H9 (cell line): ENCODE data around the gene SYP. TPM values are rescaled to one million over a fixed set of nuclear protein-coding genes. Genes with fewer than 3 reads are reported as not detected.

Experiments used
- DNase-seq: peaks from one replicate; pipeline ENCODE4 v3.0.0-alpha.2; 2017
- H2AFZ ChIP-seq: one replicate; pipeline ENCODE4 v1.6.1; 2013; ENCODE audit warnings: mild to moderate bottlenecking, low read length, control low read depth, moderate library complexity
- H2AK5ac ChIP-seq: 2 replicates; pipeline ENCODE4 v1.6.1; 2013; ENCODE audit warnings: low read length, control low read depth, mixed read lengths; ENCODE audit not compliant: insufficient read length
- H2BK120ac ChIP-seq: one replicate; pipeline ENCODE4 v1.6.1; 2013; ENCODE audit warnings: low read depth, mild to moderate bottlenecking, low read length, control low read depth, inconsistent platforms; ENCODE audit not compliant: poor library complexity, severe bottlenecking
- H2BK12ac ChIP-seq: 2 replicates; pipeline ENCODE4 v1.6.1; 2013; ENCODE audit warnings: low read length, control low read depth, mixed read lengths, low read depth; ENCODE audit not compliant: insufficient read length
- H2BK15ac ChIP-seq: 2 replicates; pipeline ENCODE4 v1.6.1; 2013; ENCODE audit warnings: low read depth, low read length, control low read depth
- H2BK20ac ChIP-seq: one replicate; pipeline ENCODE4 v1.6.1; 2013; ENCODE audit warnings: low read depth, mild to moderate bottlenecking, low read length, control low read depth, inconsistent platforms; ENCODE audit not compliant: poor library complexity, severe bottlenecking
- H2BK5ac ChIP-seq: 2 replicates; pipeline ENCODE4 v1.6.1; 2013; ENCODE audit warnings: low read length, control low read depth, mixed read lengths; ENCODE audit not compliant: insufficient read length
- H3K14ac ChIP-seq: 2 replicates; pipeline ENCODE4 v1.6.1; 2013; ENCODE audit warnings: low read length, control low read depth; ENCODE audit not compliant: insufficient read depth
- H3K18ac ChIP-seq: 2 replicates; pipeline ENCODE4 v1.6.1; 2013; ENCODE audit warnings: low read depth, mild to moderate bottlenecking, mixed read lengths, low read length, control low read depth; ENCODE audit not compliant: insufficient read length
- H3K23ac ChIP-seq: 2 replicates; pipeline ENCODE4 v1.6.1; 2013; ENCODE audit warnings: low read length, control low read depth, mixed read lengths, low read depth; ENCODE audit not compliant: insufficient read length
- H3K23me2 ChIP-seq: 2 replicates; pipeline ENCODE4 v1.6.1; 2013; ENCODE audit warnings: low read depth, mild to moderate bottlenecking, mixed read lengths, low read length, control low read depth; ENCODE audit not compliant: insufficient read length, poor library complexity, severe bottlenecking
- H3K27ac ChIP-seq: 2 replicates; pipeline ENCODE4 v1.5.1; 2013; ENCODE audit warnings: low read length, control low read depth, mixed read lengths, low read depth; ENCODE audit not compliant: insufficient read length
- H3K27me3 ChIP-seq: 2 replicates; pipeline ENCODE4 v1.6.1; 2013; ENCODE audit warnings: low read length, control low read depth, inconsistent platforms; ENCODE audit not compliant: insufficient read depth
- H3K4ac ChIP-seq: 2 replicates; pipeline ENCODE4 v1.6.1; 2013; ENCODE audit warnings: low read depth, mild to moderate bottlenecking, control low read depth, inconsistent platforms, low read length, moderate library complexity
- H3K4me1 ChIP-seq: 2 replicates; pipeline ENCODE4 v1.6.1; 2013; ENCODE audit warnings: low read length, control low read depth, inconsistent platforms; ENCODE audit not compliant: insufficient read depth
- H3K4me2 ChIP-seq: 2 replicates; pipeline ENCODE4 v1.6.1; 2013; ENCODE audit warnings: low read length, control low read depth, mixed read lengths; ENCODE audit not compliant: insufficient read length, insufficient read depth
- H3K56ac ChIP-seq: 2 replicates; pipeline ENCODE4 v1.6.1; 2013; ENCODE audit warnings: low read depth, mild to moderate bottlenecking, mixed read lengths, low read length, control low read depth; ENCODE audit not compliant: insufficient read length
- H3K79me1 ChIP-seq: 2 replicates; pipeline ENCODE4 v1.6.1; 2013; ENCODE audit warnings: low read depth, mild to moderate bottlenecking, moderate library complexity, low read length, control low read depth, inconsistent platforms; ENCODE audit not compliant: insufficient read depth, poor library complexity, severe bottlenecking
- H3K79me2 ChIP-seq: 2 replicates; pipeline ENCODE4 v1.6.1; 2013; ENCODE audit warnings: low read length, control low read depth, inconsistent platforms; ENCODE audit not compliant: insufficient read depth
- H3K9ac ChIP-seq: 2 replicates; pipeline ENCODE4 v1.6.1; 2013; ENCODE audit warnings: low read length, control low read depth, mixed read lengths; ENCODE audit not compliant: insufficient read length; ENCODE audit errors: extremely low read depth
- H3K9me3 ChIP-seq: one replicate; pipeline ENCODE4 v1.6.1; 2013; ENCODE audit warnings: low read depth, low read length, inconsistent platforms; ENCODE audit not compliant: control insufficient read depth
- H3T11ph ChIP-seq: one replicate; pipeline ENCODE4 v1.6.1; 2013; ENCODE audit warnings: mild to moderate bottlenecking, low read length, control low read depth, inconsistent platforms
- H4K20me1 ChIP-seq: one replicate; pipeline ENCODE4 v1.6.1; 2013; ENCODE audit not compliant: control insufficient read depth, insufficient read length, insufficient read depth
- H4K5ac ChIP-seq: 2 replicates; pipeline ENCODE4 v1.6.1; 2013; ENCODE audit warnings: low read depth, mild to moderate bottlenecking, mixed read lengths, low read length, control low read depth; ENCODE audit not compliant: insufficient read length
- H4K8ac ChIP-seq: replicated peaks from 2 replicates; pipeline ENCODE4 v1.6.1; 2013; ENCODE audit warnings: low read length, control low read depth, mixed read lengths, low read depth; ENCODE audit not compliant: insufficient read length
- H4K91ac ChIP-seq: 2 replicates; pipeline ENCODE4 v1.6.1; 2013; ENCODE audit warnings: low read depth, mild to moderate bottlenecking, moderate library complexity, mixed read lengths, low read length, control low read depth; ENCODE audit not compliant: insufficient read length
- H3K27ac Mint-ChIP-seq, 3 experiments: 2 replicates in 2 of 3; 3 replicates in 1 of 3; pipeline ENCODE4 v1.8.0; 2020 to 2021; ENCODE audit warnings: mixed read lengths in 3 of 3, mild to moderate bottlenecking in 1 of 3, moderate library complexity in 1 of 3
- H3K27me3 Mint-ChIP-seq: 2 replicates; pipeline ENCODE4 v1.8.0; 2021; ENCODE audit warnings: low read depth, mild to moderate bottlenecking, moderate library complexity, mixed read lengths
- H3K36me3 Mint-ChIP-seq, 3 experiments: 2 replicates in 2 of 3; 3 replicates in 1 of 3; pipeline ENCODE4 v1.8.0; 2020 to 2021; ENCODE audit warnings: low read depth in 3 of 3, mixed read lengths in 3 of 3; ENCODE audit not compliant: insufficient read depth in 1 of 3
- H3K4me1 Mint-ChIP-seq, 2 experiments: 2 replicates each; pipeline ENCODE4 v1.8.0; 2020; ENCODE audit warnings: mixed read lengths in 2 of 2
- H3K4me3 Mint-ChIP-seq, 2 experiments: 2 replicates in 1 of 2; 3 replicates in 1 of 2; pipeline ENCODE4 v1.8.0; 2020 to 2021; ENCODE audit warnings: mild to moderate bottlenecking in 2 of 2, mixed read lengths in 2 of 2, moderate library complexity in 1 of 2
- H3K9me3 Mint-ChIP-seq, 2 experiments: 2 replicates in 1 of 2; 3 replicates in 1 of 2; pipeline ENCODE4 v1.8.0; 2020; ENCODE audit warnings: mild to moderate bottlenecking in 2 of 2, mixed read lengths in 2 of 2, moderate library complexity in 1 of 2
- WGBS: extraction: QIAGEN DNeasy Blood & Tissue Kit; methylation state at CpG from one replicate; pipeline ENCODE4 v1.1.7; 2013; ENCODE audit warnings: missing lambda C conversion rate, low lambda C conversion rate, mixed read lengths; ENCODE audit not compliant: insufficient read length; ENCODE audit errors: extremely low coverage; 5-methylcytosine and 5-hydroxymethylcytosine counted together
- total RNA-seq: library from RNA; stranded (reverse); gene quantifications from 2 replicates; pipeline ENCODE4 v1.2.1, GENCODE V29; 2021
- TF ChIP-seq, protein P1 (sequence below): fragments of 200-600 bp; sonication (generic); conservative IDR thresholded peaks from 3 replicates; pipeline ENCODE4 v1.8.0; 2021; ENCODE audit warnings: antibody characterized with exemption, mild to moderate bottlenecking

The SYP gene
- total RNA-seq, 1 experiment from 2014 or later = 1.8 TPM

DNA sequence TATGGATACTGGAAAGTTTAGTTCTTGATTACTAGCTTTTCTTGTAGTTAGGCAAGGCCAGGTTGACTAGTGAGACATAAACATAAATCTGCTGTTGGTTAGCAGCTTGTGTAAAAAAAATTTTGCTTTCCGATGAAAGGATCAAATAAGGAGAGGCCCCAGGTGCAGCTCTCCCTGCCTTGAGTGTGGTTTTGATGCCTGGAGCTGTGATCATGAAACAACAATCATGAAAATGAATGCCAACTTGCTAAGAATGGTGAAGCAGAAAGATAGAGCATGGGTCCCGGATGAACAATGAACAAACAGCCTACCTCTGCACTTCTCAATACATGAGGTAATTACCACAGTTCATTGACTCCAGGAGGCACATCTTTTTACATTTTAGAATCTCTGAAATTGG, 14.4 kb upstream of the SYP start:
- H3K9me3 Mint-ChIP-seq = peaks cover 87 to 95% of the 10 kb centered on the region in 2 experiments
- Histone ChIP-seq H3K4ac (no peak overlapping the region), H2BK12ac (no peak overlapping the region), H3K4me2 (no peak overlapping the region), H3K9ac (no peak overlapping the region), H4K8ac (no peak overlapping the region), H2BK15ac (no peak overlapping the region), H3K79me1 (no peaks in the 10 kb centered on the region), H3K23me2 (no peaks in the 10 kb centered on the region), H3K56ac (no peak overlapping the region), H4K20me1 (no peaks in the 10 kb centered on the region), H2BK120ac (no peak overlapping the region), H3K18ac (no peak overlapping the region), H3K27me3 (no peaks in the 10 kb centered on the region), H3T11ph (no peak overlapping the region), H3K9me3 (peaks cover 42% of the 10 kb centered on the region), H3K27ac (no peak overlapping the region), H4K5ac (no peak overlapping the region), H3K14ac (no peak overlapping the region), H3K23ac (no peak overlapping the region), H3K4me1 (no peaks in the 10 kb centered on the region), H2AFZ (no peak overlapping the region), H2BK5ac (no peak overlapping the region), H3K79me2 (no peaks in the 10 kb centered on the region), H2AK5ac (no peak overlapping the region), H4K91ac (no peak overlapping the region), H2BK20ac (no peak overlapping the region)
- H3K4me3 Mint-ChIP-seq = no peak overlapping the region
- peaks cover 0 to 5% of the 10 kb centered on the region in 2 experiments; a peak in 2 of 4 replicates for H3K4me1 Mint-ChIP-seq
- H3K27ac Mint-ChIP-seq = no peak overlapping the region
- H3K27me3 Mint-ChIP-seq = peaks cover 20% of the 10 kb centered on the region
- no peak for DNase-seq
- TF ChIP-seq, protein P1, sequence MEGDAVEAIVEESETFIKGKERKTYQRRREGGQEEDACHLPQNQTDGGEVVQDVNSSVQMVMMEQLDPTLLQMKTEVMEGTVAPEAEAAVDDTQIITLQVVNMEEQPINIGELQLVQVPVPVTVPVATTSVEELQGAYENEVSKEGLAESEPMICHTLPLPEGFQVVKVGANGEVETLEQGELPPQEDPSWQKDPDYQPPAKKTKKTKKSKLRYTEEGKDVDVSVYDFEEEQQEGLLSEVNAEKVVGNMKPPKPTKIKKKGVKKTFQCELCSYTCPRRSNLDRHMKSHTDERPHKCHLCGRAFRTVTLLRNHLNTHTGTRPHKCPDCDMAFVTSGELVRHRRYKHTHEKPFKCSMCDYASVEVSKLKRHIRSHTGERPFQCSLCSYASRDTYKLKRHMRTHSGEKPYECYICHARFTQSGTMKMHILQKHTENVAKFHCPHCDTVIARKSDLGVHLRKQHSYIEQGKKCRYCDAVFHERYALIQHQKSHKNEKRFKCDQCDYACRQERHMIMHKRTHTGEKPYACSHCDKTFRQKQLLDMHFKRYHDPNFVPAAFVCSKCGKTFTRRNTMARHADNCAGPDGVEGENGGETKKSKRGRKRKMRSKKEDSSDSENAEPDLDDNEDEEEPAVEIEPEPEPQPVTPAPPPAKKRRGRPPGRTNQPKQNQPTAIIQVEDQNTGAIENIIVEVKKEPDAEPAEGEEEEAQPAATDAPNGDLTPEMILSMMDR = no peak
- H3K36me3 Mint-ChIP-seq = peaks cover 0 to 13% (median 7%) of the 10 kb centered on the region in 3 experiments; a peak in 3 of 7 replicates
- no CpG with 5 or more reads among the region's 2 CpGs for WGBS
